GM21390 (cell line): ENCODE data around the gene MEGF10.

Experiments
- ATAC-seq: cut with Tn5 transposase; IDR thresholded peaks from one replicate; pipeline ENCODE4 v1.9.1; 2021; ENCODE audit not compliant: unreplicated experiment

The MEGF10 gene

GRCh38 chr5:127363403-127363802 lies 72.8 kb downstream of the MEGF10 start:
- no peak for ATAC-seq

GRCh38 chr5:127367029-127367428 lies 76.4 kb downstream of the MEGF10 start:
- no peak for ATAC-seq

DNA sequence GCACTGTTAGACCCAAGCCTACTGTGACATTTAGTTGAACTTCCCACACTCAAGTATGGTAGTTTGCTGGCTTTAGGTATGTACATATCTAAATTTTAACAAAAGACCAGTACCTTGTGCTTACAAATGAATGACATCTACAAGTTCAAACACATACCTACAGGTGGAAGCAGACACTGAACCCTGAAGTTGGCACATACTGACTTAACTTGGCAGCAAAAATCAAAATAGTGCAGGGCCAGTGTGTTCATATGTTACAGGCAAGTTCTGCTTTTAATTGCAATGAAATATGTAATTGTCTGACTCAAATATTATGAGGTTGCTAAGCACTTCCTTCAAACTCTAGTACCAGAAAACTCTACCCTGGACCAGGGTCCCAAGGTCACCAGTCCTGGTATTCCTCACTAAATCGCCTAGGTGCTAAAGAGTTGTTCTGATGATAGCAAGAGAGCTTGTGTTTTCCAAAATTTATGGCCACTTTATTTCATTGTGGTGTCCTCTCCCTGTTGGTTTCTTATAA lies 77.4 kb downstream of the MEGF10 start:
- ATAC-seq, result no peak

GRCh38 chr5:127369796-127370195 lies 79.2 kb downstream of the MEGF10 start:
- no peak for ATAC-seq

- no peak for ATAC-seq
Measured at GRCh38 chr5:127370631-127371030, 80.0 kb downstream of the MEGF10 start.

DNA sequence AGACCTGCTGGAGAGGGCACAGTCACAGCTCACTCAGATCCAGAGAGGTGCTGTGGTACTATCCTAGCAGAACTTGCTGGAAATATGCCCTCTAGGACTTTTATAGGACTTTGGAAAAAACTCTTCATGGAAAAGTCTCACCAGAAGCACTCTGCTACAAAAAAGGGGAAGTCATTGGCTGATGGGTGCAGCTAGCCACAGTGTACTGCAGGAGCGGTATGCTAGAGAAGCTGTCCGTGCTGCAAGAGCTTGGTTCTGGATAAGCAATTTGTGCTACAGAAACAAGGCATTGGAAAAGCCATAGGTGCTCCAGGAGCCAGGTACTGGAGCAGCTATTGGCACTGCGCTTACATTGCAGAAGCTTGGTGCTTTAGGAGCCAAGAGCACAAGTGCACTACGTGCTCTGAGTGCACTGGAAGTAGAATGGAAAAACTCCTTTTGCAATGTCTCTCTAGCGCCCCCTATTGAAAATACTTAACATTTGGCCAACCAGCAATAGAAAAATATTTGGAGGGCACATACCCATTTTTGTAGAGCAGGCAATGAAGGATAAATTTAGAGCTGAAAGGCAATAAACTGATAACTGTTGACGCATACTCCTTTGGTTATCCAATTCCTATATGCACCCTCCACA lies 83.4 kb downstream of the MEGF10 start:
- no peak for ATAC-seq

GRCh38 chr5:127375124-127375523 lies 84.5 kb downstream of the MEGF10 start:
- no peak for ATAC-seq

GRCh38 chr5:127375544-127376091 lies 85.0 kb downstream of the MEGF10 start:
- ATAC-seq, result no peak

GRCh38 chr5:127377651-127378050 lies 87.1 kb downstream of the MEGF10 start:
- ATAC-seq, result no peak

DNA sequence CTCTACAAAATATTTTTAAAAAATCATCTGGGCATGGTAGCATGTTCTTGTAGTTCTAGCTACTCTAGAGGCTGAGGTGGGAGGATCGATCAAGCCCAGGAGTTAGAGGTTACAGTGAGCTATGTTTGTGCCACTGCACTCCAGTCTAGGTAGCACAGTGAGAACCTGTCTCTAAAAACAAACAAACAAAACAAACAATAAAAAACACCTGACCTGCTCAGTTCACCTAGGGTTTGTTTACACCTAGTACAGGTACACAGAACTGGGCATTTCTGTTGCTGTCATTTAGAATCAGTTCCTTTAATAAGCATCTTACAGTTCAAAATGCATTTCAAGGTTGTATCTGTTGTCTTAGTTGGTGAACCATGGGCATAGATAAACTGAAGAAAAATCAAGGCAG lies 95.3 kb downstream of the MEGF10 start:
- ATAC-seq, result no peak

GRCh38 chr5:127386557-127386956 lies 96.0 kb downstream of the MEGF10 start:
- ATAC-seq, result no peak

DNA sequence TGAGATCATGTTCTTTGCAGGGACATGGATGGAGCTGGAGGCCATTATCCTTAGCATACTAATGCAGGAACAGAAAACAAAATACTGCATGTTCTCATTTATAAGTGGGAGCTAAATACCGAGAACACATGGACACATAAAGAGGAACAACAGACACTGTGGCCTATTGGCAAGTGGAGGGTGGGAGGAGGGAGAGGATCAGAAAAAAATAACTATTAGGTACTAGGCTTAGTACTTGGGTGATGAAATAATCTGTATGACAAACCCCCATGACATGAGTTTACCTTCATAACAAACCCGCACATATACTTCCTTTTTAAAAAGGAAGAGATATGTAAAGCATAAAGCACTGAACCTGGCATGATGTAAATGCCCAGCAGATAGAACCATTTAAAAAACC lies 99.0 kb downstream of the MEGF10 start:
- ATAC-seq, result no peak

DNA sequence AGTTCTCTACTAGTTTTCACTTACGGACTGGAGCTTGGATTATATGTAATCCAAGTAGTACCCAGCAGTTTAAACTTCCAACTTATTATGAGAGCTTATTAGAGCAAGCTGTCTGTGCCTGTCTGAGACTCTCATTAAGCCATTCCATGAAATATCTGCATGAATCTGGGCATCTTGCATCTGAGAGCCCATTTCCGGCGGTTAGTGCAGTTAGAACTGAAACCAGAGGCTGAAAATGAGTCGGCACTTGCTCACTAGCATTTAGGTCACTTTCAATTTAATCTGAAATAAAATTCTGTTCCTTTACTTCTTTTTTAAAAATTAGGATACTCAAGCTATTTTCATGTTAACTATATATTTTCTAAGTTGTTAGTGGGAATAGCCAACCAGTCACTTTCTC lies 102.2 kb downstream of the MEGF10 start:
- ATAC-seq, result no peak

DNA sequence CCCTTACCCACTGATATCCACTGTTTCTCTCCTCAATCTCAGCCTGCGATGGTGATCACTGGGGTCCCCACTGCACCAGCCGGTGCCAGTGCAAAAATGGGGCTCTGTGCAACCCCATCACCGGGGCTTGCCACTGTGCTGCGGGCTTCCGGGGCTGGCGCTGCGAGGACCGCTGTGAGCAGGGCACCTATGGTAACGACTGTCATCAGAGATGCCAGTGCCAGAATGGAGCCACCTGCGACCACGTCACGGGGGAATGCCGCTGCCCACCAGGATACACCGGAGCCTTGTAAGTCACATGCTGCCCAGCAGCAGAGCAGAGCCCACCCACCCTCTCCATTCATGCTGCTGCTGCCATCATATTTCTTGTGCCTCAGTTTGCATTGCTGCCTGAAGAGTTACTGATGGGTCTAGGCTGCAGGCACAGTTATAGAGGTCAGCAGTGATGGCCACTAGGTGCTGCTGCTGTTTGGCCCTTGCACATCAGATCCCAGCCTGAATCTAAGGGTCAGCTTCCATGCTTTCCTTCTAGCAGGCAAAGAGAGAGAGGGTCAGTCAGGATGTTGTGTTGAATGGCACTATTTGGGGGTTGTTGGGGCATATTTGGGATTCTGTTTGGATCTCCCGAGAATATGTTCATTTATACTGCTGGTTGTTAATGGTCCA lies 106.0 kb downstream of the MEGF10 start:
- no peak for ATAC-seq

DNA sequence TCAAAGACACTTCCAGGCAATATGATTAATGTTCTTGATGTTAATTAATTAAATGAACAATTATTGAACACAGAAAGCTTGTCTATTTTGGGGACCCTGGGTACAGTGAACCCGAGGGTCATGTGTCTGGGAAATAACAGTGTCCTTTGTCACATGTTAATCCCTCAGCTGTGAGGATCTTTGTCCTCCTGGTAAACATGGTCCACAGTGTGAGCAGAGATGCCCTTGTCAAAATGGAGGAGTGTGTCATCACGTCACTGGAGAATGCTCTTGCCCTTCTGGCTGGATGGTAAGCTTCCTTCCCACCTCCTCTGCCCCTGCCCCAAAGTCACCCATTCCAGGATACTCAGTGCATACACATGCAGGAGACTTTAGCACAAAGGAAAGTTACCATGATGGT lies 107.9 kb downstream of the MEGF10 start:
- ATAC-seq, result no peak

- no peak for ATAC-seq
Measured at GRCh38 chr5:127399068-127399467, 108.5 kb downstream of the MEGF10 start.

DNA sequence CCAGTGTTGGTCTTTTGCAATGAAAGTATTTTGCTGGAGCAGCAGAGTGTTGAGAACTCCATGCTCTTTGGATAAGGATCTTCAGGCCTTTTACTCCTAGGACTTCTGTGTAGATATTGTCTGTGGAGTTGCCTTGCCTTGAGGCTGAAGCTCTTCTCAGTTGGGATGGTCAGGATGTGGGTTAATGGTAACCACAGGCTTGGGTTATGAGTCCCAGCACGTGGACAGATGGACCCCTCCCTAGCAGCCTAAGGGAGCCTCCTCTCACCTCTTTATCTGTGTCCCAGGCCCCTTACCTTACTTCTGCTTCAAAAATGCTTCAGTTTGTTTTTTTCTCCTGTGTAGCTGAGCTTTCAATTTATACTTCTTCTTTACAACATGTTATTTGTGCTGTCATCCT lies 109.9 kb downstream of the MEGF10 start:
- peak; percentile 61 for ATAC-seq

- no peak for ATAC-seq
Measured at GRCh38 chr5:127400946-127401670, 110.5 kb downstream of the MEGF10 start.

- no peak for ATAC-seq
Measured at GRCh38 chr5:127402361-127402760, 111.8 kb downstream of the MEGF10 start.

- no peak for ATAC-seq
Measured at GRCh38 chr5:127404190-127404589, 113.6 kb downstream of the MEGF10 start.

- ATAC-seq, result no peak
Measured at GRCh38 chr5:127406326-127407121, 115.9 kb downstream of the MEGF10 start.
